Thymus (tissue), 11 donors: ENCODE results near the gene GGCX. TPM values are rescaled to one million over a fixed set of nuclear protein-coding genes. Genes with fewer than 3 reads are reported as not detected.

ENCODE experiments used
- DNase-seq, 9 donors: peaks; one replicate each; pipeline ENCODE4 v3.0.0-alpha.2; 2013; ENCODE audit warnings: low spot score in 9 of 9, low read depth in 6 of 9, missing footprints in 1 of 9
- H3K27ac ChIP-seq, 2 donors: one replicate each; pipeline ENCODE4 v1.5.1; 2013; ENCODE audit warnings: control low read depth in 1 of 2, low read depth in 1 of 2, low read length in 1 of 2, mild to moderate bottlenecking in 1 of 2, moderate library complexity in 1 of 2
- H3K27me3 ChIP-seq, 2 donors: one replicate each; pipeline ENCODE4 v1.5.1; 2013; ENCODE audit warnings: low read length in 1 of 2; ENCODE audit not compliant: control insufficient read depth in 2 of 2, insufficient read depth in 1 of 2
- H3K36me3 ChIP-seq, 2 donors: one replicate each; pipeline ENCODE4 v1.5.1; 2013; ENCODE audit warnings: low read length in 1 of 2, mild to moderate bottlenecking in 1 of 2, moderate library complexity in 1 of 2; ENCODE audit not compliant: control insufficient read depth in 2 of 2, insufficient read depth in 2 of 2
- H3K4me1 ChIP-seq, 2 donors: one replicate each; pipeline ENCODE4 v1.5.1; 2013; ENCODE audit warnings: low read length in 2 of 2; ENCODE audit not compliant: control insufficient read depth in 2 of 2, insufficient read depth in 2 of 2
- H3K4me3 ChIP-seq, 2 donors: one replicate each; pipeline ENCODE4 v1.5.1; 2013; ENCODE audit warnings: low read length in 2 of 2, control low read depth in 1 of 2, mild to moderate bottlenecking in 1 of 2
- H3K9me3 ChIP-seq, 2 donors: one replicate each; pipeline ENCODE4 v1.5.1; 2013; ENCODE audit warnings: low read length in 1 of 2, mild to moderate bottlenecking in 1 of 2; ENCODE audit not compliant: control insufficient read depth in 2 of 2, insufficient read depth in 1 of 2
- WGBS: extraction: QIAGEN DNeasy Blood & Tissue Kit; methylation state at CpG from one replicate; pipeline ENCODE4 v1.1.7; 2013; 5-methylcytosine and 5-hydroxymethylcytosine counted together
- polyA plus RNA-seq: library from polyadenylated mRNA; stranded (reverse); fragments of 200-250 nt; gene quantifications from one replicate; pipeline ENCODE4 v1.2.3, GENCODE V29; 2013
- total RNA-seq: library from RNA; stranded (reverse); fragments of 120-200 nt; gene quantifications from one replicate; pipeline ENCODE4 v1.2.4, GENCODE V29; 2013
- donor health status: healthy.

GGCX gene
- total and polyA plus RNA-seq, 2 donors, result 16.5 to 17.8 TPM

DNA sequence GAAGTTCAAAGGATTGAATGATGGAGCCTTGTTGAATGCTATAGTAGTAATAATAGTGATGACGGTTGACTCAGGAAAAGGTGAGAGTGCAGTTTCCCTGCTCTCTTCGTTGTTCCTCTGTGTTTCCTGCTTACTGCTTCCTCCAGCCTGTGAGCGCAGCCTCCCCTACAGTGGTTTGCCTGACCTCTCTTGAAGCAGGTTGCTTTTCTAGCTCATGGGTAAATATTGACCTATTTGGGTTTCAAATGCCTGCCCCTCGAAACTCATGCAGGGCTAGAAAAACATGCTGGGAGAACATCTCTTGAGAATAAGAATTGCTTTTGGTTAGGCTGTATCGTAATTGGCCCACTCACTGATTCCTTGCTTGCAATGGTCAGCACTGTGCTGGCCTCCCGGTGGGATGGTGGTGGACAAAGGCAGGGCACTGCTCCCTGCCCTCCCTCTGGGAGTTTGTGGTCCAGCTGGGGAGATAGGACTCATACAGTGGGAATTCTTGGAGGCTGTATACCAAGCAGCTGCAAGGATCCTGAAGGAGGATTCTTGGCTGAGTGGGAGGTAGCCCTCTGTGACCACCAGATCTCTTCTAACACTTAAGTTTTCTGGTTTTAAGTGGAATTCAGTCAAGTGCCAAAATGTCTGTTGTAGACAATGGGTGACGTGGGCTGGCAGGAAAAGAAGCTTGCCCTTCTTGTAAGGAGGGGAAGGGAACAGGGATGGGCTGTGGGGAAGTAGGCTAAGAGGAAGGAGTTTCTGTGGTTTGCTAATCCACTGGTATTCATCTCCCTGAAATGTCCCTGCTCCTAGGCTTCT, 28.9 kb upstream of the GGCX start:
- peaks cover 14 to 49% of the 10 kb centered on the region in 2 donors for H3K4me1 ChIP-seq
- no peaks in the 10 kb centered on the region for H3K36me3 ChIP-seq
- no peak for DNase-seq
- no peak overlapping the region for H3K4me3 ChIP-seq
- H3K27ac ChIP-seq, result peak overlapping the region in 1 of 2 donors; percentile 30
- no peaks in the 10 kb centered on the region for H3K27me3 ChIP-seq
- 76% methylated on average over 7 of the region's 7 CpGs for WGBS
- H3K9me3 ChIP-seq, result no peaks in the 10 kb centered on the region

DNA sequence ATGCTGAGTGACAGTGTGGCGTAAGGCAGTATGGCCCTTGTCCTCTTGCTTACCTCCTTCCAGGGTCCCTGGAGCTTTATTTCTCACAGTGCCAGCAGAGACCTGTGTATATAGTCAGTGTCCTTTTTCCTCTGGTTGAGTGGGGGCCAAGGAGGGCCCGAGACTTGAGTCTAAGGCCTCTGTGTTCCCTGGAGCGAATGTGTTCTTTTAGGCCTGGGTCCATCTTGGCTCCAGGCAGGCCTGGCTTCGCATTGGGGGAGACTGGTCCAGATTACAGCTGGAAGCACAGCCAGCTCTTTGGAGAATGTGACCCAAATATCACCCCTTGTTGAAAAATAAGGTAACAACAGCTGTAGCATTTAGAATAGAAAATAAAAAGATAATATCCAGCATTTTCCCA, 27.9 kb upstream of the GGCX start:
- Histone ChIP-seq H3K9me3 (no peaks in the 10 kb centered on the region), H3K27ac (no peak overlapping the region), H3K4me1 (peaks cover 7 to 49% of the 10 kb centered on the region in 2 donors), H3K4me3 (no peak overlapping the region), H3K27me3 (no peaks in the 10 kb centered on the region), H3K36me3 (no peaks in the 10 kb centered on the region)
- DNase-seq, result no peak
- 98% methylated on average over 4 of the region's 4 CpGs for WGBS

DNA sequence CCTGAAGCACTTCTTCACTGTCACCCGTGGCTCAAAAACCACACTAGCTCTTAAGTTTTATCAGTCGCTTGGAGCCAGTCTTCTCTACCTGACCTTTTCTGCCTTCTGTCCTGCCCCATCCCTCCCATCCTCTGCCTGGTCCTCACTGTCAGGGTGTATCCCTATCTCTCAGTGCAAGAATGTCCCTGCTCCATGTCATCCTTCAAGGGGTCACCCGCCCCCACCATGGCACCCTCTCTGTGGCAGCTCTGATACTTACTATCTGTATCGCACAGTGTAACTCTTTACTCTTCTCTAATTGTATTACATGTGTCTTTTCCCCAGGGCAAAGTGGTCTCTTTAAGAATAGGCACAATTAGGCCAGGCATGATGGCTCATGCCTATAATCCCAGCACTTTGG, 27.4 kb upstream of the GGCX start:
- Histone ChIP-seq H3K36me3 (no peaks in the 10 kb centered on the region), H3K9me3 (no peaks in the 10 kb centered on the region), H3K4me1 (peaks cover 7 to 53% of the 10 kb centered on the region in 2 donors), H3K4me3 (no peak overlapping the region), H3K27me3 (no peaks in the 10 kb centered on the region), H3K27ac (peak overlapping the region in 1 of 2 donors; percentile 80)
- no peak for DNase-seq
- 76% methylated on average over 4 of the region's 4 CpGs for WGBS

DNA sequence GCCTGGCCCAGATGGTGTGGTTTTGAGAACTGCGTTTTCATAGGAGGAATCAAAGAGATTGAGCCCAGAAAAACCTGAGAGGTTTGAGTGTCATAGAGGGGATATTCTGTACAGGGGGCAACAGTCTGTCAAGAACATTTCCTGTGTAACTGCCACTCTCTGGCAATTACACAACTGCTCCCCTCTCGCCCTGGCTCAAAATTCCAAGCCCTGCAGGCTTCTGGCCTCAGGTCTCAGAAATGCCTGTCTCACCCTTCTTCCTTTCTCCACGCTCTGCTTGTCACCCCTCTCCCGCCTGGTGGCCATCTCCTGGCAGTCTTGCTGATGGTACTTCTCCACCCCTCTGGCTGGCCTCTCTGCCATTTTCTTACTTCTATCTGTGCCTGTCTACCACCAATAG, 26.9 kb upstream of the GGCX start:
- Histone ChIP-seq H3K27ac (peak overlapping the region; percentile 52 to 80), H3K4me1 (peaks cover 12 to 57% of the 10 kb centered on the region in 2 donors)

DNA sequence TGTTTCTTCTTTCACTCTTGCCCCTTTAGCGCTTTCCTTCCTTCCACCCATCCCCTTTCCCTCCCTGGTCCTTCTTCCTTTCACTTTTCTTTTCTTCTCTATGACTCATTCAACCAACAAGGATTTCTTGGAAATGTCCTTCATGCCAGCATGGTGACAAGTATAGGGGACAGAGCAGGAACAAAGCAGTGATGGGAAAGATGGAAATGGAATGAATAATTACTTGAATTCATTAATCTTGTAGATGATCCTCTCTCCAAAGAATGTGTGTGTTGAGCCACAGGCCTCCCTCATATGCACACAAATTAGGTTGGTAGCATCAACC, 24.4 kb upstream of the GGCX start:
- Histone ChIP-seq H3K36me3 (peaks cover 6 to 13% of the 10 kb centered on the region in 2 donors), H3K4me3 (no peak overlapping the region), H3K27ac (peak overlapping the region; percentile 36 to 66), H3K27me3 (no peaks in the 10 kb centered on the region), H3K4me1 (peaks cover 12 to 52% of the 10 kb centered on the region in 2 donors), H3K9me3 (peaks cover 0 to 2% of the 10 kb centered on the region in 2 donors)
- 92% methylated on average over 1 of the region's 1 CpG for WGBS
- DNase-seq, result no peak

More for the DNA sequence above, 26.9 kb upstream of the GGCX start:
- WGBS, result 25% methylated on average over 4 of the region's 4 CpGs
- peak in 2 of 9 donors; percentile 30 to 50 for DNase-seq
- Histone ChIP-seq H3K4me3 (no peak overlapping the region), H3K9me3 (no peaks in the 10 kb centered on the region), H3K27me3 (no peaks in the 10 kb centered on the region), H3K36me3 (no peaks in the 10 kb centered on the region)

DNA sequence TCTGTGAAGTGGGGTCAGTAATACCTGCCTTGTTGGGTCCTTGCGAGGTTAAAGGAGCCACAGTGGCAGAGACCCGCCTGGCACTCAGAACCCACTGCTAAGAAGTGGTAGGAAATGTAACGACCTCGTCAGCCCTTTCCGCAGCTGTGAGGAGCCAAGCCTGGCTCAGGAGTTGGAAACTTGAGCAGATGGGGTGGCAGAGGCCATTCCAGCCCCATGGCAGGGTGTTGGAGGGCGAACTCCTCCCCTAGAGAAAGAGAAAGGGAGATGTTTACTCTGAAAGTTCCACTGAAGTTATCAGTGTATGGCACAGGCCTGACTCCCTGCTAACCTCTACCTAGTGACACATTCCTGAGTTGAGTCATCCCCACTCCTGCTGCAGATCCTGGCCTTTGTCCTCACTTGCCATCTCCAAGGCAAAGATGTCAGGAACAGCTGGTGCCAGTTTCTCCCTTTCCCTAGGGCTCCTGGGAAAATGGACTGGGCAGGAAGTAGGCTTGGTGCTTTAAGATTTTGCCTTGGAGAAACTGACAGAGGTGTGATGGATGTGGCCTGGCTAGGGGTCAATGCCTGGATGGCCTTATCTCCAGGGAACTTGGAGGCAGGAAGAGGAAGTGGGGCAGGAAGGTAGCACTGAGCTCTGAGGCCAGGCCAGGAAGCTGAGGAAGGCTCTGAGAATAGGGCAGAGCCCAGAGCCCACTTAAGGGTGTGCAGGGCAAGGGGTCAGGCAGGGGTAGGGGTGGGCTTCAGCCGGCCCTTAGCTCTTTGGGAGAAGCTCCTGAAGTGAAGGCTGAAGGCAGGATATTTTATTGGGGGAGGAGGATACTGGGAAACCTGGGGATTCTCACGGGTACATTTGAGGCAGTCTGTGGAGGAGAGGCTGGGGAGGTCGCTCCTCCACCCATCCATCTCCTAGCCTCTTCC, 23.8 kb upstream of the GGCX start:
- Histone ChIP-seq H3K27ac (peak overlapping the region; percentile 66 to 69), H3K9me3 (peaks cover 0 to 2% of the 10 kb centered on the region in 2 donors), H3K36me3 (peaks cover 6 to 15% of the 10 kb centered on the region in 2 donors), H3K27me3 (no peaks in the 10 kb centered on the region), H3K4me1 (peaks cover 15 to 52% of the 10 kb centered on the region in 2 donors), H3K4me3 (peak overlapping the region; percentile 51 to 68)
- WGBS, result 48% methylated on average over 9 of the region's 9 CpGs
- peak in 2 of 9 donors; percentile 26 to 53 for DNase-seq

DNA sequence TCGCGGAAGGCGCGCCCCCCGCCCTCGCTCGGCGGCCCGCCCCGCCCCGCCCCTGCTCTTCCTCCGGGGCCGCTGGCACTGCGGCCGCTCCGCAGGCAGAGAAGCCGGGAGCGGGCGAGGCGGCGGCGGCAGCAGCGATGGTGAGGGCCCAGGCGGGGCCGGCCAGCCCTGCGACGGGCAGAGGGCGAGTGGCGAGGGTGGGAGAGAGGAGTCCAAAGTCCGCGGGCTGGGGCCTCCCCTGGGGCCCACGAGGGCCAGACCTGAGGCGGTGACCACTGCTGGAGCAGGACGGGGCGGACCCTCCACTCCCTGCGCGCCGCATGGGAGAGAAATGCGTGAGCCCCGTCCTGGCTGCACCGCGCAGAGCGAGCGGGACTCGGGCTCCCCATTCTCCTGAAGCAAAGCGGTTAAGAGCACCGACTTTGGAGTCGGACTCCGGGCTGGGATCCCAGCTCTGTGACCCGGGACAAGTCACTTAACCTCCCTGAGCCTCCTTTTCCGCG, 23.1 kb upstream of the GGCX start, which contains the start of gene VAMP5:
TSS of gene VAMP5 (plus strand) at position 78 of the 503 bp plus-strand sequence. CDS start at position 138, 60 bp downstream.
- 31% methylated on average over 52 of the region's 52 CpGs for WGBS
- Histone ChIP-seq H3K9me3 (peaks cover 0 to 2% of the 10 kb centered on the region in 2 donors), H3K27ac (peak within 1 kb of the TSS; percentile 72 to 86), H3K4me1 (peaks cover 19 to 58% of the 10 kb centered on the region in 2 donors), H3K36me3 (peaks cover 6 to 15% of the 10 kb centered on the region in 2 donors), H3K4me3 (peak within 1 kb of the TSS; percentile 51 to 68), H3K27me3 (no peaks in the 10 kb centered on the region)
- peak in 1 of 9 donors; percentile 61 for DNase-seq

DNA sequence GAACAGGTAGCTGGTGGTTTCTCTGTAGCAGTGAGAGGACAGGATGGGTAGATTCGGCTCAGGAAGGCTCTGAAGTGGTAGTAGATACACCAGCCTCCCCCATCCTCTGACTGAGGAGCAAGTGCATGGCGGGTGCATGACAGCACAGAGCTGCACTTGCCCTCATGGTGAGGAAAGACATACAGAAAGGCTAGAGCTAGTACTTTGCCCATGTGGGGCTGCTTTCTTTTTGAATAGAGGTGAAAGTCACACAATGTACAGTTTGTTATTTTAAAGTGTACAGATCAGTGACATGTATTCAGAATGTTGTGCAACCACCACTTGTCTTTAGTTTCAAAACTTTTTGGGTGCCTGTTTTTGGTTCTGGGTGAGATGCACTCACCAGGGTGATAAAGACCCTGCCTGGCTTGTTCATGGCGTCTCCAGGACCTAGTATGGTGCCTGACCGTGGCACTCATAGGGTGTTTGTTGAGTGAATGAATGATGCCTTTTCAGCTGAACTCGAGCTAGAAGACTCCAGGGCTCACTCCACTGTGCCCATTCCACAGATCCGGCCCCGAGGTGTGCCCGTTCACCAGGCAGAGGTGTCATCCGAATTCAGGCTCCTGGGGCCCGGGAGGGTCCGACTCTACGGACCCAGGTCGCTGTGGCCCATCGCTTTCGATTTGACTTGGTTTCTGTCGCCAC, 22.5 kb upstream of the GGCX start:
- peaks cover 0 to 2% of the 10 kb centered on the region in 2 donors for H3K9me3 ChIP-seq
- peak in 2 of 9 donors; percentile 49 to 67 for DNase-seq
- H3K4me3 ChIP-seq, result peak overlapping the region; percentile 49 to 68
- 44% methylated on average over 16 of the region's 16 CpGs for WGBS
- peak overlapping the region; percentile 72 to 86 for H3K27ac ChIP-seq
- H3K36me3 ChIP-seq, result peaks cover 6 to 15% of the 10 kb centered on the region in 2 donors
- H3K27me3 ChIP-seq, result no peaks in the 10 kb centered on the region
- peaks cover 25 to 59% of the 10 kb centered on the region in 2 donors for H3K4me1 ChIP-seq
